Renal cortex interstitium (tissue), 11 donors: ENCODE data around the gene TADA3. TPM values are rescaled to one million over a fixed set of nuclear protein-coding genes. Genes with fewer than 3 reads are reported as not detected.
A peak's percentile ranks its signal among the peaks of the same experiment; 100 is the strongest.

Experiments used
- DNase-seq, 11 donors: peaks; one replicate each; pipeline ENCODE4 v3.0.0-alpha.2; 2013; ENCODE audit warnings: low read depth in 9 of 11, low spot score in 4 of 11; ENCODE audit errors: extremely low read depth in 1 of 11
- polyA plus RNA-seq, 3 donors: library from polyadenylated mRNA; unstranded; fragments of 120-200 nt; gene quantifications; one replicate each; pipeline ENCODE4 v1.2.1, GENCODE V29; 2013; ENCODE audit not compliant: insufficient read length in 3 of 3

Gene TADA3
- polyA plus RNA-seq, 3 donors, result 58.2 to 73.4 (median 71.1) TPM

- no peak for DNase-seq
Observed at GRCh38 chr3:9747267-9747666, 45.0 kb downstream of the TADA3 start.

GRCh38 chr3:9746330-9746729, 45.9 kb downstream of the TADA3 start:
- DNase-seq, result no peak

- no peak for DNase-seq
Observed at GRCh38 chr3:9745521-9745920, 46.8 kb downstream of the TADA3 start.

- DNase-seq, result no peak
Observed at GRCh38 chr3:9744162-9744561, 48.1 kb downstream of the TADA3 start.

- no peak for DNase-seq
Observed at GRCh38 chr3:9743548-9743947, 48.7 kb downstream of the TADA3 start.

- no peak for DNase-seq
Observed at GRCh38 chr3:9742560-9742959, 49.7 kb downstream of the TADA3 start.

- DNase-seq, result no peak
Observed at GRCh38 chr3:9739181-9739580, 53.1 kb downstream of the TADA3 start.

GRCh38 chr3:9736831-9737230, 55.4 kb downstream of the TADA3 start:
- no peak for DNase-seq

GRCh38 chr3:9732740-9733115, 59.5 kb downstream of the TADA3 start:
- DNase-seq, result no peak

- DNase-seq, result no peak
Observed at GRCh38 chr3:9732080-9732739, 60.1 kb downstream of the TADA3 start.

GRCh38 chr3:9731206-9732079, 60.8 kb downstream of the TADA3 start, which contains the start of gene BRPF1:
TSS of gene BRPF1 (plus strand) at chr3:9731735. CDS start at chr3:9734141, 2,406 bp downstream.
- DNase-seq, result peak; percentile 95 to 99 (median 98)

GRCh38 chr3:9730657-9731205, 61.5 kb downstream of the TADA3 start:
- peak in 1 of 11 donors; percentile 38 for DNase-seq

Other genes with a start within 250 kb of the TADA3 start
- gene LHFPL4, start 238.7 kb downstream of the TADA3 start, polyA plus RNA-seq, result under 1 TPM in 2 of 3 donors, not detected in 1; 0.03 to 0.07 TPM
- gene MTMR14, start 143.0 kb downstream of the TADA3 start, polyA plus RNA-seq, result 10 to 100 TPM; 29.8 to 33.1 (median 33.1) TPM
- gene CPNE9, start 88.6 kb downstream of the TADA3 start, polyA plus RNA-seq, result under 1 TPM in 1 of 3 donors, not detected in 2; 0.29 TPM
- 10 to 100 TPM; 17.8 to 21.3 (median 20.0) TPM for gene BRPF1, start 60.7 kb downstream of the TADA3 start, polyA plus RNA-seq
- gene OGG1, start 42.5 kb downstream of the TADA3 start, polyA plus RNA-seq, result 10 to 100 TPM; 57.5 to 77.5 (median 59.4) TPM
- 10 to 100 TPM; 16.0 to 22.6 (median 18.7) TPM for gene CAMK1, start 22.5 kb downstream of the TADA3 start, polyA plus RNA-seq
- gene ARPC4, start 609 bp upstream of the TADA3 start, polyA plus RNA-seq, result 100 to 1,000 TPM; 113 to 145 (median 141) TPM
- 10 to 100 TPM; 44.0 to 92.7 (median 47.5) TPM for gene TTLL3, start 17.8 kb upstream of the TADA3 start, polyA plus RNA-seq
- 10 to 100 TPM; 29.9 to 36.6 (median 34.9) TPM for gene RPUSD3, start 51.5 kb upstream of the TADA3 start, polyA plus RNA-seq
- gene CIDEC, start 87.8 kb upstream of the TADA3 start, polyA plus RNA-seq, result under 1 TPM; 0.13 to 0.30 (median 0.17) TPM
- gene JAGN1, start 98.1 kb upstream of the TADA3 start, polyA plus RNA-seq, result 10 to 100 TPM; 40.4 to 47.0 (median 46.5) TPM
- gene IL17RE, start 110.4 kb upstream of the TADA3 start, polyA plus RNA-seq, result 10 to 100 TPM in 1 of 3 donors, 1 to 10 TPM in 2; 8.9 to 14.5 (median 10.0) TPM
- gene IL17RC, start 124.6 kb upstream of the TADA3 start, polyA plus RNA-seq, result 10 to 100 TPM; 30.9 to 42.3 (median 39.6) TPM
- gene CRELD1, start 141.4 kb upstream of the TADA3 start, polyA plus RNA-seq, result 10 to 100 TPM; 50.6 to 72.2 (median 54.2) TPM
- 1 to 10 TPM; 3.7 to 4.8 (median 4.2) TPM for gene PRRT3, start 159.9 kb upstream of the TADA3 start, polyA plus RNA-seq
- 10 to 100 TPM; 79.3 to 94.2 (median 91.4) TPM for gene EMC3, start 194.4 kb upstream of the TADA3 start, polyA plus RNA-seq
- gene FANCD2, start 234.0 kb upstream of the TADA3 start, polyA plus RNA-seq, result 10 to 100 TPM; 20.7 to 24.8 (median 22.6) TPM